Stimulated activated CD4-positive, alpha-beta T cell treated with anti-CD3 and anti-CD28 coated beads, TNF-alpha, amount 100 ng/mL, for 1 hour (primary cell): ENCODE data around the gene GALNT2.

Experiments used
- DNase-seq, 3 donors: peaks; one replicate each; pipeline ENCODE4 v3.0.0-alpha.2; 2020; ENCODE audit warnings: low read depth in 3 of 3, low spot score in 1 of 3

GALNT2 gene

GRCh38 chr1:230050973-230051735, 15.9 kb upstream of the GALNT2 start:
- DNase-seq = no peak

GRCh38 chr1:230052018-230052417, 15.0 kb upstream of the GALNT2 start:
- no peak for DNase-seq

- DNase-seq = no peak
Observed at GRCh38 chr1:230052665-230053064, 14.4 kb upstream of the GALNT2 start.

GRCh38 chr1:230054092-230054749, 12.8 kb upstream of the GALNT2 start:
- DNase-seq = no peak

GRCh38 chr1:230056098-230056497, 10.9 kb upstream of the GALNT2 start:
- DNase-seq = no peak

GRCh38 chr1:230057100-230057499, 9.9 kb upstream of the GALNT2 start:
- DNase-seq = no peak

GRCh38 chr1:230057681-230058565, 9.1 kb upstream of the GALNT2 start:
- no peak for DNase-seq

- DNase-seq = no peak
Observed at GRCh38 chr1:230058626-230059025, 8.4 kb upstream of the GALNT2 start.

- no peak for DNase-seq
Observed at GRCh38 chr1:230061801-230062200, 5.2 kb upstream of the GALNT2 start.

GRCh38 chr1:230062521-230062920, 4.5 kb upstream of the GALNT2 start:
- no peak for DNase-seq

GRCh38 chr1:230064283-230064682, 2.8 kb upstream of the GALNT2 start:
- DNase-seq = no peak

GRCh38 chr1:230065161-230065560, 1.9 kb upstream of the GALNT2 start:
- no peak for DNase-seq

GRCh38 chr1:230065571-230065970, 1.5 kb upstream of the GALNT2 start:
- no peak for DNase-seq

GRCh38 chr1:230066031-230066430, 1.0 kb upstream of the GALNT2 start:
- DNase-seq = no peak

- DNase-seq = peak in 1 of 3 donors; percentile 16
Observed at GRCh38 chr1:230067419-230067870, 407 bp downstream of the GALNT2 start.

- DNase-seq = no peak
Observed at GRCh38 chr1:230067871-230068620, 1.0 kb downstream of the GALNT2 start.

- no peak for DNase-seq
Observed at GRCh38 chr1:230068621-230068873, 1.5 kb downstream of the GALNT2 start.

GRCh38 chr1:230068952-230069684, 2.1 kb downstream of the GALNT2 start:
- no peak for DNase-seq

- no peak for DNase-seq
Observed at GRCh38 chr1:230069796-230070195, 2.8 kb downstream of the GALNT2 start.
